Hepatic stellate cell (primary cell): Measurements from ENCODE around the gene GANAB.
"Not testable (repeated sequence)": the region's sequence is repeated elsewhere in the genome, so short reads cannot be mapped to it uniquely, and the experiment has no call there.

ENCODE experiments used
- DNase-seq: peaks from one replicate; pipeline ENCODE4 v3.0.0; 2011; ENCODE audit warnings: low spot score

Gene GANAB

GRCh38 chr11:62645946-62646824, at the start of gene GANAB:
Gene GANAB, minus strand, starts transcription at chr11:62646613. Its CDS starts 14 bp downstream, at chr11:62646599.
- DNase-seq: peak; percentile 100

- peak; percentile 83 for DNase-seq
These were observed 48.2 kb upstream of the GANAB start for GRCh38 chr11:62694455-62695167.

- not testable (repeated sequence) for DNase-seq
These were observed 47.2 kb upstream of the GANAB start for GRCh38 chr11:62693624-62694023.

GRCh38 chr11:62689421-62690183, 43.2 kb upstream of the GANAB start, which contains the start of gene LRRN4CL:
Gene LRRN4CL, minus strand, starts transcription at chr11:62689530. Its CDS starts 1,022 bp downstream, at chr11:62688508.
- DNase-seq: peak; percentile 89

- no peak for DNase-seq
These were observed 42.1 kb upstream of the GANAB start for GRCh38 chr11:62688491-62688890.

GRCh38 chr11:62687508-62688396, 41.3 kb upstream of the GANAB start:
- DNase-seq: no peak

- no peak for DNase-seq
These were observed 36.1 kb upstream of the GANAB start for GRCh38 chr11:62682518-62682917.

GRCh38 chr11:62680825-62681240, 34.4 kb upstream of the GANAB start:
- peak; percentile 86 for DNase-seq

GRCh38 chr11:62678770-62679696, 32.6 kb upstream of the GANAB start, which contains the start of gene UBXN1:
Gene UBXN1, minus strand, starts transcription at chr11:62679073. Its CDS starts 150 bp downstream, at chr11:62678923.
- DNase-seq: peak; percentile 95

- no peak for DNase-seq
These were observed 32.0 kb upstream of the GANAB start for GRCh38 chr11:62678433-62678769.

- no peak for DNase-seq
These were observed 31.3 kb upstream of the GANAB start for GRCh38 chr11:62677714-62678113.

GRCh38 chr11:62677156-62677555, 30.7 kb upstream of the GANAB start:
- no peak for DNase-seq

- DNase-seq: no peak
These were observed 30.3 kb upstream of the GANAB start for GRCh38 chr11:62676698-62677097.

- not testable (repeated sequence) for DNase-seq
These were observed 29.0 kb upstream of the GANAB start for GRCh38 chr11:62675415-62675814.

- no peak for DNase-seq
These were observed 26.7 kb upstream of the GANAB start for GRCh38 chr11:62673196-62673525.

- peak; percentile 87 for DNase-seq
These were observed 25.4 kb upstream of the GANAB start, which contains the start of the genes LBHD1 and UQCC3 for GRCh38 chr11:62671608-62672389. Gene LBHD1, minus strand, starts transcription at chr11:62672267. Its CDS starts 2,236 bp downstream, at chr11:62670031. Gene UQCC3, plus strand, starts transcription at chr11:62671673. Its CDS starts 73 bp downstream, at chr11:62671746.

- DNase-seq: no peak
These were observed 24.8 kb upstream of the GANAB start for GRCh38 chr11:62671236-62671607.

- DNase-seq: no peak
These were observed 23.2 kb upstream of the GANAB start for GRCh38 chr11:62669420-62670161.
